MM.1S (cell line): ENCODE data around the gene JMJD7.

ENCODE experiments used
- DNase-seq: peaks from one replicate; pipeline ENCODE4 v3.0.0-alpha.2; 2015
- H2AFZ ChIP-seq: fragments of 300-600 bp; sonication (generic); 2 replicates; pipeline ENCODE4 v1.6.0; 2016; ENCODE audit warnings: antibody characterized with exemption, low read length
- H3F3A ChIP-seq: fragments of 300-600 bp; sonication (generic); 2 replicates; pipeline ENCODE4 v1.6.1; 2016; ENCODE audit warnings: mild to moderate bottlenecking, antibody characterized with exemption, low read length, moderate library complexity, mixed read lengths; ENCODE audit not compliant: insufficient read depth
- H3K27ac ChIP-seq: fragments of 300-600 bp; sonication (generic); 2 replicates; pipeline ENCODE4 v1.5.1; 2016; ENCODE audit warnings: mild to moderate bottlenecking, low read length
- H3K27me3 ChIP-seq: fragments of 300-600 bp; sonication (generic); replicated peaks from 2 replicates; pipeline ENCODE4 v1.6.0; 2016; ENCODE audit warnings: low read length; ENCODE audit not compliant: insufficient read depth
- H3K36me3 ChIP-seq: fragments of 300-600 bp; sonication (generic); replicated peaks from 2 replicates; pipeline ENCODE4 v1.6.1; 2016; ENCODE audit warnings: mild to moderate bottlenecking, low read length, mixed read lengths; ENCODE audit not compliant: insufficient read depth
- H3K4me1 ChIP-seq: fragments of 300-600 bp; sonication (generic); 2 replicates; pipeline ENCODE4 v1.6.1; 2016; ENCODE audit warnings: low read length, mixed read lengths
- H3K4me2 ChIP-seq: fragments of 300-600 bp; sonication (generic); 2 replicates; pipeline ENCODE4 v1.6.0; 2016; ENCODE audit warnings: low read depth, low read length
- H3K4me3 ChIP-seq: fragments of 300-600 bp; sonication (generic); 2 replicates; pipeline ENCODE4 v1.5.1; 2016; ENCODE audit warnings: low read length, mixed read lengths
- H3K79me2 ChIP-seq: fragments of 300-600 bp; sonication (generic); 2 replicates; pipeline ENCODE4 v1.6.1; 2016; ENCODE audit warnings: mixed run types, low read length, mixed read lengths
- H3K9ac ChIP-seq: fragments of 300-600 bp; sonication (generic); 2 replicates; pipeline ENCODE4 v1.6.1; 2016; ENCODE audit warnings: low read length, mixed read lengths
- H3K9me2 ChIP-seq: fragments of 300-600 bp; sonication (generic); replicated peaks from 2 replicates; pipeline ENCODE4 v1.6.1; 2016; ENCODE audit warnings: mild to moderate bottlenecking, low read length, mixed read lengths; ENCODE audit not compliant: insufficient read depth
- H3K9me3 ChIP-seq: fragments of 300-600 bp; sonication (generic); replicated peaks from 2 replicates; pipeline ENCODE4 v1.6.1; 2016; ENCODE audit warnings: mild to moderate bottlenecking, low read length, mixed read lengths; ENCODE audit not compliant: insufficient read depth
- H4K20me1 ChIP-seq: fragments of 300-600 bp; sonication (generic); 2 replicates; pipeline ENCODE4 v1.6.1; 2016; ENCODE audit warnings: mild to moderate bottlenecking, low read length, moderate library complexity, mixed read lengths; ENCODE audit not compliant: insufficient read depth
- EZH2 ChIP-seq: fragments of 300-600 bp; sonication (generic); optimal IDR thresholded peaks from 2 replicates; pipeline ENCODE3; 2017; ENCODE audit warnings: low read depth, mild to moderate bottlenecking, antibody characterized with exemption, low read length, mixed read lengths
- EZH2phosphoT487 ChIP-seq: fragments of 300-600 bp; sonication (generic); IDR thresholded peaks from 2 replicates; pipeline ENCODE4 v1.6.1; 2018; ENCODE audit warnings: antibody characterized with exemption, low read length
- TF ChIP-seq, protein P1 (sequence below): fragments of 300-600 bp; sonication (generic); IDR thresholded peaks from 2 replicates; pipeline ENCODE4 v1.5.1; 2016; ENCODE audit warnings: antibody characterized with exemption, low read length, mixed read lengths

The JMJD7 gene

DNA sequence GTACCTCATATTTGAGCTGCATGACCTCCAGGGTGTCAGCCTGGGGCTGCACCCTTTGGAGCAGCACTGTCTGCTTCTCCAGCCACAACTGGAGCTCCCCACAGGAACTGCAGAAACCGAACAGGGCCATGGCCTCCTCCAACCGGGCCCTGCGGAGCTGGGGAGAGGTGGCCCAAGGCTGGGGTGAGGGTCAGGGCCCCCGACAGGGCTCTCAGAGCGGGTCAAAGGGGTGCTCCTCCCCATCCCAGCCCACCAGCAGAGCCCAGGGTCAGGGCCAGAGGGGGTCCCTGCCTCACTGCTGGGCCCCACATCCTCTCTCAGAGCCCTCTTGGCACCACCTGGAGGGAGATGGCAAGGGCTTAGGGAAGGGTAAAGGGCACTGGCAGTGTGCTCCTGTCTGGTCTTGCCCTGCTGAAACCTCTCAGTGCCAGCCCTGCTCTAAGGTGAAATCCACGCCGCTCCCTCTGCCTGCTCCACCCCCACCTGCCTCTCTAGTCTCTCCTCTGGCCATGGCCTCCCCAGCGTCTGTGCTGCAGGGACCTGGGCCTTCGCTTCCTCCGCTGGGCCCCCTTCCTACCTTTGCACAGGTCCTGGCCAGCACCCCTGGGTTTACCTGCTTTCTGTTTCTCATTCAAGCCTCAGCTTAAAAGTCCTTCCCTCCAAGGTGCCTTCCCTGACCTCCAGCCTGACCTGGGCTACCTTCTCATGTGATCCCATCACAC is 52.4 kb downstream of the JMJD7 start:
- no peak overlapping the region for H3K4me2 ChIP-seq
- no peak overlapping the region for H2AFZ ChIP-seq
- no peaks in the 10 kb centered on the region for H3K79me2 ChIP-seq
- no peaks in the 10 kb centered on the region for H3K4me1 ChIP-seq
- no peaks in the 10 kb centered on the region for H3K9me3 ChIP-seq
- H3K36me3 ChIP-seq = no peaks in the 10 kb centered on the region
- no peak overlapping the region for H3K27ac ChIP-seq
- H3K9ac ChIP-seq = no peak overlapping the region
- H4K20me1 ChIP-seq = no peaks in the 10 kb centered on the region
- H3F3A ChIP-seq = no peaks in the 10 kb centered on the region
- peaks cover 12% of the 10 kb centered on the region for H3K27me3 ChIP-seq
- H3K9me2 ChIP-seq = no peaks in the 10 kb centered on the region
- no peak overlapping the region for H3K4me3 ChIP-seq
- DNase-seq = no peak
- TF ChIP-seq EZH2phosphoT487 (no peak), EZH2 (no peak)
- TF ChIP-seq, protein P1, sequence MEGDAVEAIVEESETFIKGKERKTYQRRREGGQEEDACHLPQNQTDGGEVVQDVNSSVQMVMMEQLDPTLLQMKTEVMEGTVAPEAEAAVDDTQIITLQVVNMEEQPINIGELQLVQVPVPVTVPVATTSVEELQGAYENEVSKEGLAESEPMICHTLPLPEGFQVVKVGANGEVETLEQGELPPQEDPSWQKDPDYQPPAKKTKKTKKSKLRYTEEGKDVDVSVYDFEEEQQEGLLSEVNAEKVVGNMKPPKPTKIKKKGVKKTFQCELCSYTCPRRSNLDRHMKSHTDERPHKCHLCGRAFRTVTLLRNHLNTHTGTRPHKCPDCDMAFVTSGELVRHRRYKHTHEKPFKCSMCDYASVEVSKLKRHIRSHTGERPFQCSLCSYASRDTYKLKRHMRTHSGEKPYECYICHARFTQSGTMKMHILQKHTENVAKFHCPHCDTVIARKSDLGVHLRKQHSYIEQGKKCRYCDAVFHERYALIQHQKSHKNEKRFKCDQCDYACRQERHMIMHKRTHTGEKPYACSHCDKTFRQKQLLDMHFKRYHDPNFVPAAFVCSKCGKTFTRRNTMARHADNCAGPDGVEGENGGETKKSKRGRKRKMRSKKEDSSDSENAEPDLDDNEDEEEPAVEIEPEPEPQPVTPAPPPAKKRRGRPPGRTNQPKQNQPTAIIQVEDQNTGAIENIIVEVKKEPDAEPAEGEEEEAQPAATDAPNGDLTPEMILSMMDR = no peak

DNA sequence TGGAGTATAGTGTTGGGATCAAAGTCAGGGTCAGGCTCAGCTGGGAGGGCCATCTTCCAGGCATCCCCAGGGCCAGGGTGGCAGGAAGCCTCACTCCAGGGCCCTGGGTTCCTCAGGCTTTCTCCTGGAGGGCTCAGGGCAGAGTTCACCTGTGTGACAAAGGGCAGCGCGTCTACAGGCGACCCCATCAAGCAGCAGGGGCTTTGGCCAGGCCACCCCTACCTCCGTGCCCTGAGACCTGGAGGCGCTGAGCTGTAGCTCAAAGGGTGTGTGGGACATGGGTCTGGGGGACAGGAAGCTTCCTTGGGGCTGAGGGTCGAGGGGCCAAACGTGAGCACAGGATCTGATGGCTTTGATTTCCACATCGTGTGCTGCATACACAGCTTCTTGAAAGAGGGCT is 53.2 kb downstream of the JMJD7 start:
- Histone ChIP-seq H3K27me3 (peaks cover 4% of the 10 kb centered on the region; the same call in 1 of the 2 replicates), H3F3A (no peaks in the 10 kb centered on the region), H3K9me2 (no peaks in the 10 kb centered on the region), H4K20me1 (no peaks in the 10 kb centered on the region), H2AFZ (no peak overlapping the region), H3K4me1 (no peaks in the 10 kb centered on the region), H3K9me3 (no peaks in the 10 kb centered on the region), H3K9ac (no peak overlapping the region), H3K79me2 (no peaks in the 10 kb centered on the region), H3K27ac (no peak overlapping the region), H3K4me3 (no peak overlapping the region), H3K36me3 (no peaks in the 10 kb centered on the region), H3K4me2 (no peak overlapping the region)
- DNase-seq = no peak
- TF ChIP-seq, protein P1 = no peak
- TF ChIP-seq EZH2phosphoT487 = no peak
- TF ChIP-seq EZH2 = no peak

DNA sequence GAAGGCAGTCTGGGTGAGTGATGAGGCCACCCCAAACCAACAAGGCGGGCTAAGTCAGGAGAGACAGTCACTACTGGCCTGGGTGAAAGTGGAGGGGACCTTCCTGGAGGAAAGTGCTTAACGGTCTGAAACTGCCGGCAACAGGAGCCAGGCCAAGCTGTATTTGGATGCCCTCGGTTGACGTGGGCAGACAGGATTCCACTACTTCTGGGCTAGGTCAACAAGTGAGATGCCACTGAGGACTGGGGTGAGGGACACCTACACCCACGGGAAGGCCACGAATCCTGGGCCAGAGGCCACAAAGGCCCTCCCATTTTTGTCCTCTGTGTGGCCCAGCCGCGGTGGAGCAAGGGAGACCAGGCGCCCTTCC is 53.6 kb downstream of the JMJD7 start:
- no peaks in the 10 kb centered on the region for H3K4me1 ChIP-seq
- no peak overlapping the region for H3K4me3 ChIP-seq
- H3F3A ChIP-seq = no peaks in the 10 kb centered on the region
- H3K79me2 ChIP-seq = no peaks in the 10 kb centered on the region
- no peak overlapping the region for H3K4me2 ChIP-seq
- H3K9ac ChIP-seq = no peak overlapping the region
- no peaks in the 10 kb centered on the region; the same call in 1 of the 2 replicates for H3K27me3 ChIP-seq
- H3K9me3 ChIP-seq = no peaks in the 10 kb centered on the region
- no peak for DNase-seq
- no peaks in the 10 kb centered on the region for H3K36me3 ChIP-seq
- H3K27ac ChIP-seq = no peak overlapping the region
- no peak overlapping the region for H2AFZ ChIP-seq
- TF ChIP-seq EZH2 (no peak), EZH2phosphoT487 (no peak)
- TF ChIP-seq, protein P1 = no peak
- H3K9me2 ChIP-seq = no peaks in the 10 kb centered on the region
- no peaks in the 10 kb centered on the region for H4K20me1 ChIP-seq
